HCT116 (cell line): ENCODE measurements around the gene SP140L. TPM values are rescaled to one million over a fixed set of nuclear protein-coding genes. Genes with fewer than 3 reads are reported as not detected.
"Not testable (repeated sequence)": the region's sequence is repeated elsewhere in the genome, so short reads cannot be mapped to it uniquely, and the experiment has no call there.

Experiments used
- ATAC-seq: fragments of 200-7000 bp; cut with Tn5 transposase; 2 replicates; pipeline ENCODE4 v1.9.1; 2020; ENCODE audit warnings: mild to moderate bottlenecking, moderate library complexity
- BruUV-seq: library from RNA; stranded (reverse); fragments of 400-500 nt; replicated peaks from 2 replicates; lab custom pipeline; 2021; lab: Mats Ljungman, UMichigan
- CTCF ChIA-PET: fragments of 300-600 bp; sonication (Branson Sonifier 250); formaldehyde crosslinking; loops from one replicate; lab custom pipeline; 2021; ENCODE audit warnings: antibody characterized with exemption; lab: Charles Lee
- POLR2A ChIA-PET: fragments of 300-600, 350-600 bp; sonication (Branson Sonifier 250); formaldehyde crosslinking; loops from one replicate; lab custom pipeline; 2021; ENCODE audit warnings: antibody characterized with exemption; lab: Charles Lee
- RAD21 ChIA-PET, 2 experiments: fragments of 300-600 bp; sonication (Branson Sonifier 250); formaldehyde crosslinking; loops; one replicate each; lab custom pipeline; 2023; ENCODE audit warnings: low total read pairs in 2 of 2; ENCODE audit not compliant: uncharacterized antibody in 2 of 2, unreplicated experiment in 2 of 2, low non-redundant PET in 1 of 2; lab: Charles Lee
- DNase-seq: peaks from one replicate; pipeline ENCODE4 v3.0.0-alpha.2; 2010; ENCODE audit warnings: low read depth, low spot score
- H2AFZ ChIP-seq: fragments of 200-600 bp; shearing (Covaris generic), sonication (generic); 2 replicates; pipeline ENCODE4 v1.6.1; 2017; ENCODE audit warnings: low read depth, mixed run types, mixed read lengths, antibody characterized with exemption, low read length; ENCODE audit not compliant: poor library complexity, severe bottlenecking
- H3K27ac ChIP-seq: 2 replicates; pipeline ENCODE4 v1.5.1; 2012; ENCODE audit warnings: low read depth, low read length
- H3K27me3 ChIP-seq: fragments of 200-600 bp; sonication (generic); 2 replicates; pipeline ENCODE4 v1.6.1; 2016; ENCODE audit warnings: mixed run types, low read length, mixed read lengths; ENCODE audit not compliant: insufficient read depth
- H3K36me3 ChIP-seq, 2 experiments: fragments of 200-500 bp in 1 of 2; fragments of 200-600 bp in 1 of 2; sonication (Bioruptor generic) in 1 of 2; sonication (generic) in 1 of 2; 2 replicates each; pipeline versions ENCODE4 v1.5.1 to v1.6.1; 2014 to 2016; ENCODE audit warnings: low read length in 2 of 2, inconsistent platforms in 1 of 2, mixed read lengths in 1 of 2, mixed run types in 1 of 2; ENCODE audit not compliant: insufficient read depth in 2 of 2, control insufficient read depth in 1 of 2
- H3K4me1 ChIP-seq, 2 experiments: fragments of 200-600 bp in 1 of 2; sonication (generic) in 1 of 2; 2 replicates each; pipeline versions ENCODE4 v1.5.1 to v1.6.1; 2012 to 2017; ENCODE audit warnings: low read length in 2 of 2, inconsistent platforms in 1 of 2, mild to moderate bottlenecking in 1 of 2, mixed read lengths in 1 of 2, mixed run types in 1 of 2, moderate library complexity in 1 of 2; ENCODE audit not compliant: insufficient read depth in 2 of 2, control insufficient read depth in 1 of 2
- H3K4me2 ChIP-seq: fragments of 200-600 bp; sonication (generic); 2 replicates; pipeline ENCODE4 v1.6.1; 2017; ENCODE audit warnings: mixed run types, low read length, mixed read lengths
- H3K4me3 ChIP-seq, 2 experiments: fragments of 200-600 bp in 1 of 2; sonication (generic) in 1 of 2; replicated peaks in 1 of 2; 2 replicates each; pipeline ENCODE4 v1.5.1; 2011 to 2016; ENCODE audit warnings: low read length in 2 of 2, control low read depth in 1 of 2, low read depth in 1 of 2, mild to moderate bottlenecking in 1 of 2, mixed read lengths in 1 of 2, mixed run types in 1 of 2
- H3K79me2 ChIP-seq: fragments of 200-600 bp; sonication (generic); 2 replicates; pipeline ENCODE4 v1.6.1; 2017; ENCODE audit warnings: mild to moderate bottlenecking, mixed run types, low read length, moderate library complexity, mixed read lengths; ENCODE audit not compliant: insufficient read depth
- H3K9ac ChIP-seq: fragments of 200-600 bp; sonication (generic); 2 replicates; pipeline ENCODE4 v1.6.1; 2016; ENCODE audit warnings: low read length, mixed read lengths
- H3K9me2 ChIP-seq: fragments of 200-600 bp; sonication (generic), shearing (Covaris generic); 2 replicates; pipeline ENCODE4 v1.6.1; 2017; ENCODE audit warnings: mixed run types, mild to moderate bottlenecking, moderate library complexity; ENCODE audit not compliant: insufficient read depth
- H3K9me3 ChIP-seq, 2 experiments: fragments of 200-500 bp in 1 of 2; fragments of 200-600 bp in 1 of 2; sonication (Bioruptor generic) in 1 of 2; sonication (generic) in 1 of 2; 2 replicates each; pipeline ENCODE4 v1.6.1; 2014 to 2017; ENCODE audit warnings: low read length in 2 of 2, mixed read lengths in 2 of 2, inconsistent platforms in 1 of 2, low read depth in 1 of 2, mild to moderate bottlenecking in 1 of 2, mixed run types in 1 of 2, moderate library complexity in 1 of 2; ENCODE audit not compliant: control insufficient read depth in 1 of 2, insufficient read depth in 1 of 2
- H4K20me1 ChIP-seq: fragments of 200-600 bp; sonication (generic), shearing (Covaris generic); 2 replicates; pipeline ENCODE4 v1.6.1; 2017; ENCODE audit warnings: mixed run types, mild to moderate bottlenecking, moderate library complexity; ENCODE audit not compliant: insufficient read depth
- CEBPB ChIP-seq: IDR thresholded peaks from 2 replicates; pipeline ENCODE4 v1.6.1; 2012; ENCODE audit warnings: low read depth
- CTCF ChIP-seq, 3 experiments: fragments of 200-600 bp in 1 of 3; sonication (generic) in 1 of 3; IDR thresholded peaks in 2 of 3; conservative IDR thresholded peaks in 1 of 3; 2 replicates each; pipeline ENCODE4 v1.5.1; 2012 to 2017; ENCODE audit warnings: low read depth in 2 of 3, low read length in 2 of 3, antibody characterized with exemption in 1 of 3, borderline replicate concordance in 1 of 3, control low read depth in 1 of 3, mild to moderate bottlenecking in 1 of 3, mixed read lengths in 1 of 3, mixed run types in 1 of 3, moderate library complexity in 1 of 3; ENCODE audit not compliant: insufficient read depth in 1 of 3
- EZH2 ChIP-seq: fragments of 200-600 bp; sonication (generic); IDR thresholded peaks from 2 replicates; pipeline ENCODE4 v1.6.1; 2017; ENCODE audit warnings: antibody characterized with exemption, mixed run types
- SRF ChIP-seq: IDR thresholded peaks from 2 replicates; pipeline ENCODE4 v1.6.1; 2012; ENCODE audit warnings: low read depth
- ZFX ChIP-seq: fragments of 450-650 bp; IDR thresholded peaks from 2 replicates; pipeline ENCODE4 v1.6.1; 2017
- intact Hi-C: fragments of 100-400 bp; cut with micrococcal nuclease; formaldehyde crosslinking; loops from 2 replicates; pipeline ENCODE4 v1.10.0; 2022
- total RNA-seq: library from RNA; stranded (reverse); gene quantifications from one replicate; pipeline ENCODE4 v1.2.1, GENCODE V29; 2021; ENCODE audit not compliant: unreplicated experiment

Gene SP140L
- total RNA-seq, 1 experiment from 2014 or later, result 28.9 TPM

- H3K4me3 ChIP-seq, result no peak overlapping the region
- ATAC-seq (no peak), DNase-seq (no peak)
- intact Hi-C loops, result no loop called here
- H3K4me2 ChIP-seq, result no peak overlapping the region
- H3K27me3 ChIP-seq, result no peaks in the 10 kb centered on the region
- H3K4me1 ChIP-seq, result no peaks in the 10 kb centered on the region
- H3K27ac ChIP-seq, result no peak overlapping the region
- no peaks in the 10 kb centered on the region for H3K36me3 ChIP-seq
- CTCF ChIA-PET, result no interaction called here
- no peaks in the 10 kb centered on the region for H4K20me1 ChIP-seq
- no peak overlapping the region for H3K9ac ChIP-seq
- BruUV-seq, result no TSS peak
- no peak overlapping the region for H2AFZ ChIP-seq
- H3K9me2 ChIP-seq, result no peaks in the 10 kb centered on the region
- POLR2A ChIA-PET, result no interaction called here
- no peaks in the 10 kb centered on the region for H3K9me3 ChIP-seq
- H3K79me2 ChIP-seq, result no peaks in the 10 kb centered on the region
- RAD21 ChIA-PET, result no interaction called here
- TF ChIP-seq CTCF (IDR thresholded peaks at IDR 0.05 in 2 of 3, conservative IDR thresholded peaks at IDR 0.05 in 1 of 3; ENCODE audit: borderline replicate concordance in 1 of 3, insufficient read depth in 1 of 3, low read depth in 2 of 3, low read length in 2 of 3) (no peak), CEBPB (no peak), ZFX (no peak), SRF (no peak), EZH2 (no peak)
These were observed 18.5 kb upstream of the SP140L start for GRCh38 chr2:230308402-230309000.

- RAD21 ChIA-PET, result not testable (repeated sequence)
These were observed 16.2 kb upstream of the SP140L start for GRCh38 chr2:230310792-230311191.

GRCh38 chr2:230311634-230312033, 15.4 kb upstream of the SP140L start:
- H4K20me1 ChIP-seq, H3K27ac ChIP-seq, H2AFZ ChIP-seq, H3K4me2 ChIP-seq, POLR2A ChIA-PET, RAD21 ChIA-PET, H3K9ac ChIP-seq, BruUV-seq, ATAC-seq, H3K79me2 ChIP-seq, intact Hi-C loops, CTCF ChIA-PET, DNase-seq, H3K4me3 ChIP-seq, H3K27me3 ChIP-seq, H3K4me1 ChIP-seq, H3K9me2 ChIP-seq, H3K36me3 ChIP-seq, H3K9me3 ChIP-seq: not testable (repeated sequence)

More at GRCh38 chr2:230310792-230311191, 16.2 kb upstream of the SP140L start:
- H3K9me2 ChIP-seq, H2AFZ ChIP-seq, DNase-seq, H3K4me1 ChIP-seq, H3K9ac ChIP-seq, H3K27ac ChIP-seq, POLR2A ChIA-PET, ATAC-seq, intact Hi-C loops, H3K9me3 ChIP-seq, H3K27me3 ChIP-seq, CTCF ChIA-PET, H3K4me3 ChIP-seq, H4K20me1 ChIP-seq, H3K4me2 ChIP-seq, BruUV-seq, H3K79me2 ChIP-seq, H3K36me3 ChIP-seq: not testable (repeated sequence)
